Stimulated activated CD8-positive, alpha-beta memory T cell treated with anti-CD3 and anti-CD28 coated beads, Interleukin-12 subunit alpha, Interleukin-12 subunit beta, amount 100 ng/mL, for 24 hours (primary cell): ENCODE data around the gene ICE1.
"Not testable (repeated sequence)": the region's sequence is repeated elsewhere in the genome, so short reads cannot be mapped to it uniquely, and the experiment has no call there.

Experiments
- DNase-seq: peaks from one replicate; pipeline ENCODE4 v3.0.0-alpha.2; 2020; ENCODE audit errors: extremely low read depth

The ICE1 gene

DNA sequence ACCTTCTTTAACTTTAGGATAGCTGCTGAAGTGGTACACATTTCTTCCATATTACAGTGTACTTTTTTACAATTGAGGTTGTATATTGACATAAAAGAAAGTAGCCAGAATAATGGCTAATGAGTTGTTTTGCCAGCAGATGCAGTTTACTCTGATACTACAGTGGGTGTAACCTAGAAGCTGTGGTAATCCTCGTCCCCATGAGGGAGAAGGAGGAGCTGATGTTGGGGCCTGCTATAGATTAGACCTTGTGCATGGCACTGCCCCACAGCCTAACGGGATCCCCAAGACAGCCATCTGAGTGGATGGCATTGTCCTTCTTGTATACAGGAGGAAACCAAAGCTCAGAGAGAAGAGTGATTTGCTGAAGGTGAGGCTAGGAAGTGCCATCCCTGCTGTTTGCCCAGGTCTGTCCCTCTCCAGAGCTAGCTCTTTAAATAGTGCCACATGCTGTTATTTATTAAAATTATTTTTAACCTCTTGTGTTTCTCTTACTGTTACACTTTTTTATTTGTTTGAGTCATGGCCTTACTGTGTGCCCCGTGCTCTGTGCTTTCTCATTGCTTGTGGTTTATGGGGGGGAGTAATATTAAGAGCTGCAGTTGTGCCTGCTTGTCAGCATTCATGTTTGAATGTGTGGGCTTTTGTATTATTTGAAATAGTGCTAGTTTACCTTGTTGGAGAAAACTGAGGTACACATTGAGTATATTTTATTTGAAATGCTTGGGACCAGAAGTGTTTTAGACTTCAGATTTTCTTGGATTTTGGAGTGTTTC is 65.3 kb downstream of the ICE1 start:
- DNase-seq = no peak

DNA sequence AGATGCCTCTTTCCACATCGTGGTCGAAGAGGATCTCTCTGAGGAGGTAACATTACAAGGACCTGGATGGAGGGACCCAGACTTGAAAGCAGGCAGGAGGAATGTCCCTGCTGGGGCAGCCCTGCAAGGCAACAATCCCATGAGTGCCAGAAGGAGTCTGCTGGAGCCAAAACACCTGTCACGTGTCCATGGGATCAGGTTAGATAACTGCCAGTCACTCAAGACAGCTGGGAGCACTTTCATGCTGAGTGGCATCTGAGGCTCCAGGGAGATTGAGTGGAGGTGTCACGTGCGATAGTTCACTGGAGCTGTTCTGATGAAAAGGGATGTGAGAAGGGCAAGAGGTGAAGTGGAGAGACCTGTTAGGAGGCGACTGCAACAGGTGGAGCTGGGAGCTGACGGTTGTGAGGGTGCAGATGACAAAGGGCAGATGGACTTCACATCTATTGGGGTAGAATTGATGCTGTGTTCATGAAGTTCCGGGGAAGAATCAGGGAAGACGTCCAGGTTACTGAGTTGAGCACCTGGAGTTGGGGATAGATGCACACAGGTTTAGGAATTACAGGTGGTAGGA is 68.4 kb downstream of the ICE1 start:
- DNase-seq = no peak

DNA sequence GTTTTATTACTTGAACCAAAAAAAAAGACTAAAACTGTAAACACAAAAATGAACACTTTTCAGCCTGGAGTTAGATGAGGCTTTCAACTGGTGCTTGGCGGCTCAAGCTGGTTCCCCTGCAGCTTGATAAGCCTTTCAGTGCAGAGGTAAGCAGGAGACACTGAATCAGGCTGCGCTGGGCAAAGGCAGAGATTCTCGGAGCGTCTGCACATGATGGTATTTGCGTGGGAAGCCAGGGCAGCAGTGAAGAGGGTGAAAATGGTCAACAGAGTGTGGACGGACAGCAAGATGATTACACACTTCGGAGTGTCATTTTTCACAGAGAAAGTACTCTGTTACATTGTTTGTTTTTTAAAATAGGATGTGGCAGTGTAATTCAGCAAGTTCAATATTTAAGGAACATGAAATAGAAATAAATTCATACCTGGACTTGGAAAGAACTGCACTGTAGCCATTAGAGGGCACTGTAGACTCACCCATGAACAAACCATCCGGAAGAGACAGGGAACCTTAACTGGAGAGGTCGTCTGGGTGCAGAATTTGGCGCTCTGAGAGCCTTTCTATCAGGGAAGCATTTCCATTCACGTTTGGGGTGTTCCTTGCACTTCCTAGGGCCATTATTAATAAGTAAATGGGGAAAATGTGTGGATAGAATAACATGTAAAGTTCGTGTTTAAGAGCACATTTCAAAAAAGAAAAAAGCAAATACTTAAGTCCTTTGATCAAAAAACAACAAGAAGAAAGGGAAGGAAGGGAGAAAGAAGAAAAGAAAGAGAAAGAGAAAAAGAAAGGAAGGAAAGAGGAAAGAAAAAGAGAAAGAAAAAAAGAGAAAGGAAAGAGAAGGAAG is 69.8 kb downstream of the ICE1 start:
- DNase-seq = no peak

GRCh38 chr5:5492934-5493271 is 70.4 kb downstream of the ICE1 start:
- DNase-seq = not testable (repeated sequence)

GRCh38 chr5:5494489-5495402 is 72.3 kb downstream of the ICE1 start:
- DNase-seq = peak; percentile 60

- no peak for DNase-seq
Measured at GRCh38 chr5:5497152-5497788, 74.8 kb downstream of the ICE1 start.

DNA sequence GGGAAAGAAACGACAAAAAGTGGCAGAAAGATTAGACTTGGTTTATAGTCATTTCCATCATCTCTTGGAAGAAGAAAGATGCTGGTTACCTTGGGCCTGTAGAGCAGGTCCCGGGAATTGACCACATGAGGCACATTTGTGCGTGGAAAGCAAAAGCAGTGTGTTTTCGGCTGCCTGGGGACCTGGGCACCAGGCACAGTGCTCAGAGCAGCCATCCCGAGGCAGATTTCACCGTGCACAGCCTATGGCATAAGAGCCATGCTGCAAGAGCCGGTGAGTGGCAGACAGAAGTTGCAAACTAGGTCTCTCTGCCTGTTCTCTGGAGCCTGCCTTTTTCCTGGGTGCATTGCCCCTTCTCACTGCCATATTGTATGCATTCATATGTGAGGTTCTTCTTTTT is 77.0 kb downstream of the ICE1 start:
- DNase-seq = no peak

DNA sequence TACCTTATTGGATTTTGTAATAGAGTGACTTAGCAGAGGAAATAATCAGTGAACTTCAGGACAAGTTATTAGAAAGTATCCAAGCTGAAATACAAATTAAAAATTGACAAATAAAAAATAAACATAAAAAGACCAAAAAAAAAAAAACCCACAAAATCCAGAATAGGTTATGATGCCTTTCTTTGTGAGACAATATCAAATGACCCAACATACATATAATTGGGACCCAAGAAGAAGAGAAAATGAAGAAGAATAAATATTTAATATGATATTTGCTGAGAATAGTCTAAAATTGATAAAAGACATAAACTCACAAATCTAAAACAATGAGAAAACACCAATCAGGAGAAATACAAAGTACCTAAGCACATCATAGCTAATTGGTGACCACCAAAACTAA is 81.8 kb downstream of the ICE1 start:
- DNase-seq = no peak

DNA sequence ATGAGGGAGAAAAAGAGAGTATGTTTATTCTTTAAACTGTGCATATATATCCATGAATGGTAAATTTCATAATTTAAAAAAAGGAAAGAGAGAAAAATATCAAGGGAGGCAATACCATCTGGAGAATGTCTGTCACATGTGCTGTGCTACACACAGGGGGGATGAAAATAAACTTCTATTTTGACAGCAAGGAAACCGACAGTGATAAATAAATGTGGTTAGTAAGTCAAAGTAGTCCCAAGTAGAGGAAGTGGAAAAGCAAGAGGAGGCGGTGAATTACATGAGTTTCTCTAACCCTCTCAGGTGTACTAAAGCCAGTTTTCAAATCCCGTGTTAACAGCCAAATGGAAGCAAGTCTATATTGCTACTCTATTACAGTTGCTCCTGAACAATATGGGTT is 83.3 kb downstream of the ICE1 start:
- no peak for DNase-seq

- no peak for DNase-seq
Measured at GRCh38 chr5:5508391-5508790, 85.9 kb downstream of the ICE1 start.

- no peak for DNase-seq
Measured at GRCh38 chr5:5511904-5512416, 89.5 kb downstream of the ICE1 start.

DNA sequence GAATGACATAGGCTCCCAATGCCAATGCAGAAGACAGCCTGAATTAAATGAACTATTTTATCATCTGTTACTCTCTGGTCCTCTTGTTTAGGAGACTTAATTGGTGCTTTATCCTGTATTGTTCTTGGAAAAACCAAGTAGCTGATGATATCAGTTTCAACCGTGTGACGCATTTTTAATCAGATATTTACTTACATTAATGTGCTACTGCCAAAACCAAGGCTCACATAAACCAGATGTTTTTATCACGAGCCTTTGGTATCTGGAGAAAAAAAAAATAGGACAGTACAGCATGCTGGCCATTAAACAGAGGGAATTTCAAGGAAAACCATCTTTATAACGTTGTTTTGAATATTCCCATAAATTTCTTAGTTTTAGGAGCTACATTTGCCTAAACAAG is 90.1 kb downstream of the ICE1 start:
- DNase-seq = no peak

DNA sequence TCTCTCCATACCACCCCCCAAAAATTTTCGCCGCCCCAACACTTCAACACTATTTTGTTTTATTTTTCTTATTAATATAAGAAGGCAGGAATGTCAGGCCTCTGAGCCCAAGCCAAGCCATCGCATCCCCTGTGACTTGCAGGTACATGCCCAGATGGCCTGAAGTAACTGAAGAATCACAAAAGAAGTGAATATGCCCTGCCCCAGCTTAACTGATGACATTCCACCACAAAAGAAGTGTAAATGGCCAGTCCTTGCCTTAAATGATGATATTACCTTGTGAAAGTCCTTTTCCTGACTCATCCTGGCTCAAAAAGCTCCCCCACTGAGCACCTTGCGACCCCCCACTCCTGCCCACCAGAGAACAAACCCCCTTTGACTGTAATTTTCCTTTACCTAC is 98.1 kb downstream of the ICE1 start:
- DNase-seq = not testable (repeated sequence)

DNA sequence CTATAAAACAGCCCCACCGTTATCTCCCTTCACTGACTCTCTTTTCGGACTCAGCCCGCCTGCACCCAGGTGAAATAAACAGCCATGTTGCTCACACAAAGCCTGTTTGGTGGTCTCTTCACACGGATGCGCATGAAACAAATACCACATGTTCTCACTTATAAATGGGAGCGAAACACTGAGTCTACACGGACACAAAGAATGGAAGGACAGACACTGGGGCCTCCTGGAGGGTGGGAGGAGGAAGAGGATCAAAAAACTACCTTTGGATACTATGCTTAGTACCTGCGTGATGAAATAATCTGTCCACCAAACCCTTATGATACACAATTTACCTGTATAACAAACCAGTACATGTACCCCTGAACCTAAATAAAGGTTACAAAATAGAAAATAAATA is 98.6 kb downstream of the ICE1 start:
- no peak for DNase-seq

GRCh38 chr5:5521478-5521877 is 99.0 kb downstream of the ICE1 start:
- no peak for DNase-seq

GRCh38 chr5:5522336-5522735 is 99.9 kb downstream of the ICE1 start:
- DNase-seq = no peak

DNA sequence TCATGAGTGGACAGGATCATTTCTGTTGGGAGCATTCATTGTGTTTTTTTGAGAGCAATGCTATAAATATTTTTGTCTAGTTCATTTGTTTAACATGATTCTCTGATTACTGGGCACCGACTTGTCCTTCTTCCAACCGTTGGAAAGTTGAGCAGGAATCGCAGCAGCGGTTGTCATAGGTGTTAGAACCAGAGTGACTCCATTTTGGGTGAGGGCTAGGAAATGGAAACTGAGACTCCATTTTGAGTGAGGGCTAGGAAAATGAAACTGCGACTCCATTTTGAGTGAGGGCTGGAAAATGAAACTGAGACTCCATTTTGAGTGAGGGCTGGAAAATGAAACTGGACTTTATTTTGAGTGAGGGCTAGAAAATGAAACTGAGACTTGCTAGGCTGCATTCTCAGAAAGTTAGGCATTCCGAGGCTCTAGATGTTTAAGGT is 100.6 kb downstream of the ICE1 start:
- DNase-seq = no peak

GRCh38 chr5:5524327-5524726 is 101.8 kb downstream of the ICE1 start:
- no peak for DNase-seq

GRCh38 chr5:5531371-5531770 is 108.9 kb downstream of the ICE1 start:
- no peak for DNase-seq

DNA sequence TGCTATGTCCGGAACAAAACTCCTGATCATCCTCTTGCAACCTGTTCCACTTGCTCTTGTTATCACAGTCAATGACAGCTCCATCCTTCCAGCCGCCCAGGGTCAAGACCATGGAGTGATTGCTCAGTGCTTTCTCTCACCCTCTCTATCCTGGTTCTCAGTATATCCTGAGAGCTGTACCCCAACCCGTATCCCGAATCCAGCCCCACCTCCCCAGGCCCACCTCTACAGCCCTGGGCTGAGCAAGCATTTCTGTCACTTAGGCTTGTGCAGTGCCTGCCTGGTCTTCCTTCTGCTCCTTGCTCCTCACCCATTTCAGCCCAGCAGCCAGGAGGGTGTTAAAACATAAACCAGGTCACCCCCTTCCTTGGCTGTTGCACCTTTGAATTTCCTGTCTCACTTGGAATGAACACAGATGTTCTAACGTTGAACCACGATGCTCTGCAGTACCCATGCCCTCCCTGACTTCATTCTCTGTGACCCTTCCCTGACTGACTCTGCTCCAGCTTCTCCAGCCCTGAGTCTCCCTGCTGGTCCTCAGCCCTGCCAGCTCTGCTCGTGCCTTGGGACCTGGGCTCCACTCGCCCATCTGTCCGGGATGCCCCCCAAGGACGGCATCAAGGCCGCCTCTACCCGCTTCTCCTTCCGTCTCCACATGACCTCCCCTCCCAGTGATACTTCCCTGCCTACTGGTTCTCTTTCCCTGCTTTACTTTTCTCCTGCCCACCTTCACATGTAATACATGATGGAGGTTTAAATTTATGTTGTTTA is 110.0 kb downstream of the ICE1 start:
- DNase-seq = no peak
